Activated naive CD4-positive, alpha-beta T cell treated with anti-CD3 and anti-CD28 coated beads, Interleukin-2, amount 50 U/mL, for 24 hours (primary cell): ENCODE measurements around the gene CFAP206.
"Not testable (repeated sequence)": the region's sequence is repeated elsewhere in the genome, so short reads cannot be mapped to it uniquely, and the experiment has no call there.

ENCODE experiments used
- H3K27ac Mint-ChIP-seq: one replicate; pipeline ENCODE4 v1.8.0; 2021; ENCODE audit warnings: mild to moderate bottlenecking, mixed read lengths
- H3K27me3 Mint-ChIP-seq: one replicate; pipeline ENCODE4 v1.8.0; 2021; ENCODE audit warnings: mixed read lengths
- H3K36me3 Mint-ChIP-seq: one replicate; pipeline ENCODE4 v1.8.0; 2021; ENCODE audit warnings: mixed read lengths
- H3K4me1 Mint-ChIP-seq: one replicate; pipeline ENCODE4 v1.8.0; 2021; ENCODE audit warnings: mixed read lengths
- H3K4me3 Mint-ChIP-seq: one replicate; pipeline ENCODE4 v1.8.0; 2021; ENCODE audit warnings: mild to moderate bottlenecking, mixed read lengths
- H3K9me3 Mint-ChIP-seq: one replicate; pipeline ENCODE4 v1.8.0; 2021; ENCODE audit warnings: mixed read lengths

Gene CFAP206

GRCh38 chr6:87473419-87473903, 65.7 kb downstream of the CFAP206 start:
- H3K36me3 Mint-ChIP-seq, result peaks cover 6% of the 10 kb centered on the region
- peak overlapping the region; percentile 99 for H3K27ac Mint-ChIP-seq
- H3K4me1 Mint-ChIP-seq, result peaks cover 26% of the 10 kb centered on the region
- peaks cover under 1% of the 10 kb centered on the region for H3K27me3 Mint-ChIP-seq
- H3K9me3 Mint-ChIP-seq, result no peaks in the 10 kb centered on the region
- peak overlapping the region; percentile 99 for H3K4me3 Mint-ChIP-seq

GRCh38 chr6:87481931-87482330, 74.2 kb downstream of the CFAP206 start:
- Mint-ChIP-seq H3K36me3 (peaks cover 23% of the 10 kb centered on the region), H3K4me3 (no peak overlapping the region), H3K27ac (no peak overlapping the region), H3K4me1 (peaks cover 16% of the 10 kb centered on the region), H3K27me3 (no peaks in the 10 kb centered on the region), H3K9me3 (no peaks in the 10 kb centered on the region)

DNA sequence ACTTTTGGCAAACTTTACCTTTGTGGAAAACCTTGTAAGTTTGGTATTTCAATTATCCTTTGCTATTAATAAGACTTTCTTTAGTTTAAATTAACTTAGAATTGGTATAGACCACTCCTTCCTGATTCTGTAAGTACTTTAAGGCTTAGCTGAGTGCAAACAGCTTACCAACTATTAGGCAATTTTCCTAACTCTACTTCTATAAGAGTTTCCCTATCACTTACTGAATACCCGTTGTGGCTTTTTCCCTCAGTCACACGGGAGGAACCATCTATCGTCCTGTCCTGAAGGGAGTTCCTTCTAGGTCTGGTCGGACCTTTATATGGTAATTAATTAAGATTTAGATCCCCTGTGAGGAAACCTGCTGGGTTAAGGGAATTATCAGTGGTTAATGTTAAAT, 74.6 kb downstream of the CFAP206 start:
- H3K4me1 Mint-ChIP-seq, result peaks cover 17% of the 10 kb centered on the region
- no peaks in the 10 kb centered on the region for H3K9me3 Mint-ChIP-seq
- no peaks in the 10 kb centered on the region for H3K27me3 Mint-ChIP-seq
- peaks cover 23% of the 10 kb centered on the region for H3K36me3 Mint-ChIP-seq
- no peak overlapping the region for H3K4me3 Mint-ChIP-seq
- no peak overlapping the region for H3K27ac Mint-ChIP-seq

- no peak overlapping the region for H3K27ac Mint-ChIP-seq
- H3K36me3 Mint-ChIP-seq, result peaks cover 17% of the 10 kb centered on the region
- H3K4me3 Mint-ChIP-seq, result no peak overlapping the region
- H3K9me3 Mint-ChIP-seq, result no peaks in the 10 kb centered on the region
- peaks cover 26% of the 10 kb centered on the region for H3K4me1 Mint-ChIP-seq
- H3K27me3 Mint-ChIP-seq, result no peaks in the 10 kb centered on the region
Observed at GRCh38 chr6:87483929-87484328, 76.2 kb downstream of the CFAP206 start.

- peak overlapping the region; percentile 73 for H3K27ac Mint-ChIP-seq
- no peak overlapping the region for H3K4me3 Mint-ChIP-seq
- H3K4me1 Mint-ChIP-seq, result peaks cover 26% of the 10 kb centered on the region
- peaks cover 16% of the 10 kb centered on the region for H3K36me3 Mint-ChIP-seq
- no peaks in the 10 kb centered on the region for H3K9me3 Mint-ChIP-seq
- H3K27me3 Mint-ChIP-seq, result no peaks in the 10 kb centered on the region
Observed at GRCh38 chr6:87484491-87484890, 76.7 kb downstream of the CFAP206 start.

DNA sequence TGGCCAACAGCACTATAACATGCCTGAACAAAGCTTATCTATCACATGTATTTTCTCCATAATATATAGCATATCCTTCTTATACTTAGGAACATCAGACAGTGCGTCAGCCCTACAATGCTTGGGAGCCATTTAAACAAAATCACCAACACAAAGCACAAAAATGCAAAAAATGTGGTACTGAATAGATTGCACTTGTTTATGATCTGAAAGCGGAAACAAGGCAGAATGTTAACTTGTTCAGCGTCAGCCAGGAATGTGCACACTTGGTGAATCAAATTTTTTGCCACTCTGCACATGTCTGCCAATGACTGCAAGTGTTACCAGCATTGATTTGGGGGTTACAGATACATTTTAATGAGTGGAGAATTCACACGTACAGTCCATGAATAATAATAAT, 79.8 kb downstream of the CFAP206 start:
- Mint-ChIP-seq H3K4me3 (no peak overlapping the region), H3K27me3 (no peaks in the 10 kb centered on the region)

GRCh38 chr6:87489326-87489725, 81.6 kb downstream of the CFAP206 start:
- H3K27me3 Mint-ChIP-seq, H3K9me3 Mint-ChIP-seq, H3K4me3 Mint-ChIP-seq, H3K27ac Mint-ChIP-seq: not testable (repeated sequence)
- peaks cover 24% of the 10 kb centered on the region for H3K4me1 Mint-ChIP-seq
- peaks cover 18% of the 10 kb centered on the region for H3K36me3 Mint-ChIP-seq

More for the DNA sequence above, 79.8 kb downstream of the CFAP206 start:
- Mint-ChIP-seq H3K9me3 (no peaks in the 10 kb centered on the region), H3K4me1 (peaks cover 26% of the 10 kb centered on the region), H3K36me3 (peaks cover 17% of the 10 kb centered on the region), H3K27ac (no peak overlapping the region)

GRCh38 chr6:87494761-87495422, 87.1 kb downstream of the CFAP206 start:
- H3K9me3 Mint-ChIP-seq, result no peaks in the 10 kb centered on the region
- H3K27ac Mint-ChIP-seq, result no peak overlapping the region
- H3K4me1 Mint-ChIP-seq, result peaks cover 15% of the 10 kb centered on the region
- no peaks in the 10 kb centered on the region for H3K27me3 Mint-ChIP-seq
- H3K4me3 Mint-ChIP-seq, result no peak overlapping the region
- H3K36me3 Mint-ChIP-seq, result peaks cover 13% of the 10 kb centered on the region

DNA sequence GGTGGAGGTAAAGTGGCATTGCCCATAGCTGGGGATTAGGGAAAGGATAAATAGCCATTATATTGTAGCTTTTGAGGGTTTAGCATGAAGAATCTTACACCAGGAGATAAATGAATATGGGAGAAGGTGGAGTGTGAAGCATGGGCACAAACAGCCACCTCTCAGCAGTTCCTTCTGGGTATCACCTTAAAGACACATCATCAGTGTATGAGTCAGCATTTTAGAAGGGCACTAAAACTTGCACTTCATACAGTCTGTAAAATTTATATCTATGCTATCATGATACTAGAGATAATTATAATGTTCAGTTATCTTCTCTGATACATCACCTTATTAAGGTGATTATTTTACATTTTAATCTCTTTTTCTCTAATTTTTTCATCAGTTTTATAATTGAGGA, 90.3 kb downstream of the CFAP206 start:
- Mint-ChIP-seq H3K4me3 (no peak overlapping the region), H3K36me3 (peaks cover 7% of the 10 kb centered on the region), H3K27ac (no peak overlapping the region), H3K4me1 (peaks cover 12% of the 10 kb centered on the region), H3K27me3 (no peaks in the 10 kb centered on the region), H3K9me3 (no peaks in the 10 kb centered on the region)

- Mint-ChIP-seq H3K4me3 (no peak overlapping the region), H3K4me1 (peaks cover 22% of the 10 kb centered on the region), H3K27ac (no peak overlapping the region), H3K27me3 (no peaks in the 10 kb centered on the region), H3K9me3 (no peaks in the 10 kb centered on the region), H3K36me3 (peaks cover 10% of the 10 kb centered on the region)
Observed at GRCh38 chr6:87501809-87502572, 94.2 kb downstream of the CFAP206 start.

DNA sequence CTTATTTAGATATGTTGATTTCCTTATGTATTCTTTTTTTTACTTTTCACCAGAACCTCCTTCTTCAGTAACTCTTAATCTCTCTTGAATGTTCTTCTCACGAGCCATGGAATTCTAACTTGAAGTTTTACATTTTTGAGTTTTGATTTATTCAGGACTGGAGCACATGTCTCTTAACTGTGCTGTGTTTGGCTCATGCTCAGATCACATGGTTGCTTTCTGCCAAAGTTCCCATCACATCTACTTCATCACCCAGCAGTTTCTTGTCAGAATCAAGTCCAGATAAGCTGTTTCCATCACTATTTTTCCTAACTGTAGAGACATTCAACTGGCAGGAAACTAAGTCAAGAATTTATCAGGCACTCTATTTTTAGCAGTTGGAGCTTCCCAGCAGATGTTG, 96.7 kb downstream of the CFAP206 start:
- no peaks in the 10 kb centered on the region for H3K27me3 Mint-ChIP-seq
- peaks cover 14% of the 10 kb centered on the region for H3K4me1 Mint-ChIP-seq
- H3K9me3 Mint-ChIP-seq, result no peaks in the 10 kb centered on the region
- no peak overlapping the region for H3K4me3 Mint-ChIP-seq
- no peak overlapping the region for H3K27ac Mint-ChIP-seq
- H3K36me3 Mint-ChIP-seq, result peaks cover 11% of the 10 kb centered on the region
